ENCODE results near the gene SRM. TPM values are rescaled to one million over a fixed set of nuclear protein-coding genes. Genes with fewer than 3 reads are reported as not detected.

Gene SRM
- polyA plus RNA-seq, 1 donor from 2014 or later, result 22.9 TPM

DNA sequence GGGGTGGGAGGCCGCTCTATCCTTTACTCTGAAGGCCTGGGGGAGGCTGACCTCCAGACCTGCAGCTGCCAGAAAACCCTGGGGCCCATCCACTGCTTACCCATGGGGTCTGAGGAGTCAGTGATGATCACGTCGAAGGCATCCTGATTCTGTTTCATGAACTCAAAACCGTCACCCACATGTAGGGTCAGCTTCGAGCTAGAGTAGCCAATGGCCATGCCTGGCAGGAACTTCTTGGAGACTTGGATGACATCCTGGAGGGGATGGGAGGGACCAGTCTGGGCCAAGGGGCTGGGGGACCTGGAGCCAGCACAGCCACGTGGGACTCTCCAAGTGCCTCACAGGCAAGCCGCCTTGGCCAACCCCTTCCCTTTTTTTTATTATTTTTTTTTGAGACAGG is 3.3 kb downstream of the SRM start:
- no peak for TF ChIP-seq MXI1 (conservative IDR thresholded peaks at IDR 0.05; ENCODE audit: poor library complexity, severe bottlenecking)
- TF ChIP-seq RAD21 (conservative IDR thresholded peaks at IDR 0.05), result no peak
- TF ChIP-seq, protein P1, sequence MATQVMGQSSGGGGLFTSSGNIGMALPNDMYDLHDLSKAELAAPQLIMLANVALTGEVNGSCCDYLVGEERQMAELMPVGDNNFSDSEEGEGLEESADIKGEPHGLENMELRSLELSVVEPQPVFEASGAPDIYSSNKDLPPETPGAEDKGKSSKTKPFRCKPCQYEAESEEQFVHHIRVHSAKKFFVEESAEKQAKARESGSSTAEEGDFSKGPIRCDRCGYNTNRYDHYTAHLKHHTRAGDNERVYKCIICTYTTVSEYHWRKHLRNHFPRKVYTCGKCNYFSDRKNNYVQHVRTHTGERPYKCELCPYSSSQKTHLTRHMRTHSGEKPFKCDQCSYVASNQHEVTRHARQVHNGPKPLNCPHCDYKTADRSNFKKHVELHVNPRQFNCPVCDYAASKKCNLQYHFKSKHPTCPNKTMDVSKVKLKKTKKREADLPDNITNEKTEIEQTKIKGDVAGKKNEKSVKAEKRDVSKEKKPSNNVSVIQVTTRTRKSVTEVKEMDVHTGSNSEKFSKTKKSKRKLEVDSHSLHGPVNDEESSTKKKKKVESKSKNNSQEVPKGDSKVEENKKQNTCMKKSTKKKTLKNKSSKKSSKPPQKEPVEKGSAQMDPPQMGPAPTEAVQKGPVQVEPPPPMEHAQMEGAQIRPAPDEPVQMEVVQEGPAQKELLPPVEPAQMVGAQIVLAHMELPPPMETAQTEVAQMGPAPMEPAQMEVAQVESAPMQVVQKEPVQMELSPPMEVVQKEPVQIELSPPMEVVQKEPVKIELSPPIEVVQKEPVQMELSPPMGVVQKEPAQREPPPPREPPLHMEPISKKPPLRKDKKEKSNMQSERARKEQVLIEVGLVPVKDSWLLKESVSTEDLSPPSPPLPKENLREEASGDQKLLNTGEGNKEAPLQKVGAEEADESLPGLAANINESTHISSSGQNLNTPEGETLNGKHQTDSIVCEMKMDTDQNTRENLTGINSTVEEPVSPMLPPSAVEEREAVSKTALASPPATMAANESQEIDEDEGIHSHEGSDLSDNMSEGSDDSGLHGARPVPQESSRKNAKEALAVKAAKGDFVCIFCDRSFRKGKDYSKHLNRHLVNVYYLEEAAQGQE (IDR thresholded peaks at IDR 0.05; ENCODE audit: borderline replicate concordance), result no peak
- no peak for TF ChIP-seq SMC3 (conservative IDR thresholded peaks at IDR 0.05; ENCODE audit: poor library complexity)
- TF ChIP-seq, protein P2, sequence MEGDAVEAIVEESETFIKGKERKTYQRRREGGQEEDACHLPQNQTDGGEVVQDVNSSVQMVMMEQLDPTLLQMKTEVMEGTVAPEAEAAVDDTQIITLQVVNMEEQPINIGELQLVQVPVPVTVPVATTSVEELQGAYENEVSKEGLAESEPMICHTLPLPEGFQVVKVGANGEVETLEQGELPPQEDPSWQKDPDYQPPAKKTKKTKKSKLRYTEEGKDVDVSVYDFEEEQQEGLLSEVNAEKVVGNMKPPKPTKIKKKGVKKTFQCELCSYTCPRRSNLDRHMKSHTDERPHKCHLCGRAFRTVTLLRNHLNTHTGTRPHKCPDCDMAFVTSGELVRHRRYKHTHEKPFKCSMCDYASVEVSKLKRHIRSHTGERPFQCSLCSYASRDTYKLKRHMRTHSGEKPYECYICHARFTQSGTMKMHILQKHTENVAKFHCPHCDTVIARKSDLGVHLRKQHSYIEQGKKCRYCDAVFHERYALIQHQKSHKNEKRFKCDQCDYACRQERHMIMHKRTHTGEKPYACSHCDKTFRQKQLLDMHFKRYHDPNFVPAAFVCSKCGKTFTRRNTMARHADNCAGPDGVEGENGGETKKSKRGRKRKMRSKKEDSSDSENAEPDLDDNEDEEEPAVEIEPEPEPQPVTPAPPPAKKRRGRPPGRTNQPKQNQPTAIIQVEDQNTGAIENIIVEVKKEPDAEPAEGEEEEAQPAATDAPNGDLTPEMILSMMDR (IDR thresholded peaks at IDR 0.05; ENCODE audit: poor library complexity, severe bottlenecking), result no peak
- no peak for TF ChIP-seq POLR2AphosphoS5 (IDR thresholded peaks at IDR 0.05)
- no peak for TF ChIP-seq EZH2 (IDR thresholded peaks at IDR 0.05; ENCODE audit: borderline replicate concordance, insufficient read depth, low read length, poor library complexity, severe bottlenecking)
- TF ChIP-seq TAF1 (IDR thresholded peaks at IDR 0.05; ENCODE audit: low read depth), result no peak
- no peak for TF ChIP-seq EP300 (conservative IDR thresholded peaks at IDR 0.05; ENCODE audit: poor library complexity, severe bottlenecking)
- H4K20me1 ChIP-seq (ENCODE audit: insufficient read depth), result no peaks in the 10 kb centered on the region
- no peak overlapping the region for H3K4me3 ChIP-seq (ENCODE audit: low read length)
- no peak overlapping the region for H3K4me2 ChIP-seq (ENCODE audit: low read length)
- no peaks in the 10 kb centered on the region for H3K36me3 ChIP-seq (ENCODE audit: insufficient read depth, low read length)
- H2AFZ ChIP-seq (ENCODE audit: low read depth, low read length), result no peak overlapping the region
- no peaks in the 10 kb centered on the region for H3F3A ChIP-seq (ENCODE audit: insufficient read depth, low read length, poor library complexity, severe bottlenecking)
- H3K27ac ChIP-seq (ENCODE audit: low read length), result no peak overlapping the region
- H3K9me2 ChIP-seq (ENCODE audit: insufficient read depth, low read length), result no peaks in the 10 kb centered on the region
- no peaks in the 10 kb centered on the region for H3K27me3 ChIP-seq (ENCODE audit: insufficient read depth, low read depth, low read length)
- no peak overlapping the region for H3K9ac ChIP-seq (ENCODE audit: low read length)
- no peaks in the 10 kb centered on the region for H3K9me3 ChIP-seq (ENCODE audit: low read length)
- H3K79me2 ChIP-seq (replicated peaks; ENCODE audit: insufficient read depth, low read length), result peaks cover 7% of the 10 kb centered on the region

DNA sequence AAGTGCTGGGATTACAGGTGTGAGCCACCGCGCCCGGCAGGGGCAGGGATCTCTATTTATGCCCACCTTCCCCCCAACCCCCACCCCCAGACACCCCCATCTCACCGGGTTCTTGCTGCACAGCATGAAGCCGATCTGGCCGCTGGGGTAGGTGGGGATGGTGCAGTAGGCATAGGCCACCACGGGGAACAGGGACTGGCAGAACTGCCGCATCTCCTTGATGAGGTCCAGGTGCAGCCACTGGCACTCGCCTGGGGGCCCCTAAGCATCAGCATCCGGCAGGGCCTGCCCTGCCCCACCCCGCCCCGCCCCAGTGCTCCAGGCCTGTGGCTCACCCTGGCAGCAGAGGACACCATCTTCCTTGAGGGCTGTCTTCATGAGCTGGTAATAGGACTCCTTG is 4.1 kb downstream of the SRM start:
- Histone ChIP-seq H3K9me3 (ENCODE audit: low read length) (no peaks in the 10 kb centered on the region), H3K9me2 (ENCODE audit: insufficient read depth, low read length) (no peaks in the 10 kb centered on the region), H2AFZ (ENCODE audit: low read depth, low read length) (no peak overlapping the region), H3K9ac (ENCODE audit: low read length) (no peak overlapping the region), H3K27me3 (ENCODE audit: insufficient read depth, low read depth, low read length) (no peaks in the 10 kb centered on the region), H3K27ac (ENCODE audit: low read length) (no peak overlapping the region), H3F3A (ENCODE audit: insufficient read depth, low read length, poor library complexity, severe bottlenecking) (no peaks in the 10 kb centered on the region), H3K4me2 (ENCODE audit: low read length) (no peak overlapping the region), H3K36me3 (ENCODE audit: insufficient read depth, low read length) (no peaks in the 10 kb centered on the region), H4K20me1 (ENCODE audit: insufficient read depth) (no peaks in the 10 kb centered on the region), H3K4me3 (ENCODE audit: low read length) (no peak overlapping the region), H3K79me2 (replicated peaks; ENCODE audit: insufficient read depth, low read length) (peaks cover 7% of the 10 kb centered on the region)
- TF ChIP-seq POLR2AphosphoS5 (IDR thresholded peaks at IDR 0.05) (no peak), TAF1 (IDR thresholded peaks at IDR 0.05; ENCODE audit: low read depth) (no peak), SMC3 (conservative IDR thresholded peaks at IDR 0.05; ENCODE audit: poor library complexity) (no peak), EP300 (conservative IDR thresholded peaks at IDR 0.05; ENCODE audit: poor library complexity, severe bottlenecking) (no peak), MXI1 (conservative IDR thresholded peaks at IDR 0.05; ENCODE audit: poor library complexity, severe bottlenecking) (no peak), RAD21 (conservative IDR thresholded peaks at IDR 0.05) (no peak), EZH2 (IDR thresholded peaks at IDR 0.05; ENCODE audit: borderline replicate concordance, insufficient read depth, low read length, poor library complexity, severe bottlenecking) (no peak)
- TF ChIP-seq, protein P2 (IDR thresholded peaks at IDR 0.05; ENCODE audit: poor library complexity, severe bottlenecking), result no peak
- TF ChIP-seq, protein P1 (IDR thresholded peaks at IDR 0.05; ENCODE audit: borderline replicate concordance), result no peak

All from neural cell (in vitro differentiated cells).